Activated CD8-positive, alpha-beta memory T cell treated with anti-CD3 and anti-CD28 coated beads for 24 hours (primary cell): ENCODE measurements around the gene PADI6.

ENCODE experiments used
- DNase-seq: peaks from one replicate; pipeline ENCODE4 v3.0.0-alpha.2; 2020

Gene PADI6

GRCh38 chr1:17437260-17437579 is 65.2 kb downstream of the PADI6 start:
- no peak for DNase-seq

- DNase-seq, result peak; percentile 87
Observed at GRCh38 chr1:17437580-17438317, 65.8 kb downstream of the PADI6 start.

- DNase-seq, result peak; percentile 93
Observed at GRCh38 chr1:17438318-17439249, 66.6 kb downstream of the PADI6 start.

GRCh38 chr1:17439250-17440073 is 67.5 kb downstream of the PADI6 start, which contains the start of gene RCC2:
Gene RCC2, minus strand, starts transcription at chr1:17439677. Its CDS starts 1,163 bp downstream, at chr1:17438514.
- DNase-seq, result peak; percentile 87

- no peak for DNase-seq
Observed at GRCh38 chr1:17440074-17440826, 68.3 kb downstream of the PADI6 start.

- DNase-seq, result no peak
Observed at GRCh38 chr1:17440827-17441168, 68.8 kb downstream of the PADI6 start.

- DNase-seq, result no peak
Observed at GRCh38 chr1:17441265-17441992, 69.4 kb downstream of the PADI6 start.

GRCh38 chr1:17441993-17442357 is 70.0 kb downstream of the PADI6 start:
- DNase-seq, result no peak

- DNase-seq, result no peak
Observed at GRCh38 chr1:17442841-17443240, 70.8 kb downstream of the PADI6 start.

GRCh38 chr1:17447501-17447992 is 75.6 kb downstream of the PADI6 start:
- no peak for DNase-seq
